ENCODE measurements around the gene ST3GAL6.

ST3GAL6 gene

GRCh38 chr3:98735761-98736269, 27.3 kb upstream of the ST3GAL6 start:
- H3K27ac ChIP-seq, result no peak overlapping the region
- no peak overlapping the region for H3K4me3 ChIP-seq
- DNase-seq (ENCODE audit: low spot score), result no peak
- TF ChIP-seq, protein P1, sequence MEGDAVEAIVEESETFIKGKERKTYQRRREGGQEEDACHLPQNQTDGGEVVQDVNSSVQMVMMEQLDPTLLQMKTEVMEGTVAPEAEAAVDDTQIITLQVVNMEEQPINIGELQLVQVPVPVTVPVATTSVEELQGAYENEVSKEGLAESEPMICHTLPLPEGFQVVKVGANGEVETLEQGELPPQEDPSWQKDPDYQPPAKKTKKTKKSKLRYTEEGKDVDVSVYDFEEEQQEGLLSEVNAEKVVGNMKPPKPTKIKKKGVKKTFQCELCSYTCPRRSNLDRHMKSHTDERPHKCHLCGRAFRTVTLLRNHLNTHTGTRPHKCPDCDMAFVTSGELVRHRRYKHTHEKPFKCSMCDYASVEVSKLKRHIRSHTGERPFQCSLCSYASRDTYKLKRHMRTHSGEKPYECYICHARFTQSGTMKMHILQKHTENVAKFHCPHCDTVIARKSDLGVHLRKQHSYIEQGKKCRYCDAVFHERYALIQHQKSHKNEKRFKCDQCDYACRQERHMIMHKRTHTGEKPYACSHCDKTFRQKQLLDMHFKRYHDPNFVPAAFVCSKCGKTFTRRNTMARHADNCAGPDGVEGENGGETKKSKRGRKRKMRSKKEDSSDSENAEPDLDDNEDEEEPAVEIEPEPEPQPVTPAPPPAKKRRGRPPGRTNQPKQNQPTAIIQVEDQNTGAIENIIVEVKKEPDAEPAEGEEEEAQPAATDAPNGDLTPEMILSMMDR (IDR thresholded peaks at IDR 0.05), result no peak

DNA sequence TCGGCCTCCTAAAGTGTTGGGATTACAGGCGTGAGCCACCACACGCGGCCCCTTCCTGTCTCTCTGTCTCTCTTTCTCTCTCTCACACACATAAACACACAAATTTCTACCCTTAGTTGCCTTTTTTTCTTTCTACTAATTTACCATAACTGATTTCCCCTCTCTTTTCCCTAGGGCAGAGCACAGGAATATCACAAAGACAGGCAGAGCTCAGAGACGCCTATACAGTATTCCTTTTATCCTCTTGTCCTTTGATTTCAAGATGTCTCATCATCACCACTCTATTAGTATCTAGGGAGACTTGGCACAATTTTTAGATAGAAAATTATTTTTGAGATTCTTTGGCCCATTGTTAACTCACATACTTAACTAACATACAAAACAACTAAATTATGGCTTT, 25.8 kb upstream of the ST3GAL6 start:
- H3K4me3 ChIP-seq, result no peak overlapping the region
- DNase-seq (ENCODE audit: low spot score), result no peak
- no peak overlapping the region for H3K27ac ChIP-seq
- TF ChIP-seq, protein P1 (IDR thresholded peaks at IDR 0.05), result no peak

DNA sequence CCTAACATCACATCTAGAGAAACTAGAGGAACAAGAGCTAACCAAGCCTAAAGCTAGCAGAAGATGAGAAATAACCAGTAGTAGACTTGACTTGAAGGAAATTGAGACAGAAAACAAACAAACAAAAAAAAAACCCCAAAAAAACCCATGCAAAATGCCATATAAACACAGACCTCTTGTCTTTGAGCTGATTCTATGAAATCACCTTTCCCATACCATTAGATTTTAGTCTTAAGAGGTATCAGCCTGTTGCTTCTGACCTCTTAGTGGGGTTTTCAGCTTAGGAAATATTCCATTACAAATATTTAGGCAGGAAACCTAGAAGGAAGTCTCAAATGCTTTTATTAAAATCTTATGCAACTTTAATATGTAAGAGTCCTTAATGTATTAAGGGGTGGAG, 23.9 kb upstream of the ST3GAL6 start:
- no peak overlapping the region for H3K4me3 ChIP-seq
- no peak for DNase-seq (ENCODE audit: low spot score)
- H3K27ac ChIP-seq, result no peak overlapping the region
- TF ChIP-seq, protein P1 (IDR thresholded peaks at IDR 0.05), result no peak

GRCh38 chr3:98740324-98740723, 22.8 kb upstream of the ST3GAL6 start:
- no peak overlapping the region for H3K27ac ChIP-seq
- no peak for DNase-seq (ENCODE audit: low spot score)
- H3K4me3 ChIP-seq, result no peak overlapping the region
- TF ChIP-seq, protein P1 (IDR thresholded peaks at IDR 0.05), result no peak

DNA sequence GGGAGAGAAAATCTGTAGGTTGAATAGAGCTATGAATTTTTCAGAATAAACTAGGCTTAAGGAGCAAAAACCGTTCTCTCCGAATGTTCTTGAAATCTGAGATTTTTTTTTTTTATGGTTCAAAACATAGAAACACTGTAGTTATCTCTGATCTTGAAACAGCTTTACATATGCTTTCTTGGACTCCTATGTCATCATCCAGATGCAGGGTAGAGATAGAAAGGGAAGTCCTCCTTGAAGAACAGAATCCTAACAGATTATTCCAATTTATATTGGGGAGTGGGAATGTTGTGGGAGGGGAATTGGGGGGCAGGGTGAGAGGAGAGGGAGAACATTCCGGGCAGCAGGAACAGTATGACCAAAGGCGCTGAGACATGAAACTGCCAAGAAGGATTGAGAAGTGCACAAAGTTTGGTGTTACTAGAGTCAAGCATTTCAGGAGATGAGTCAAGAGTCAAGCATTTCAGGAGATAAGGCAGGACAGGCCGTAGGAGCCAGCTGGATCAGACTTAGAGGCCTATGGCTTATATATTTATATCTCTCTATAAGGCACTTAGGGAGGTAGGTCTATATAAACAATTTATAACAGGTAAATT, 21.9 kb upstream of the ST3GAL6 start:
- Histone ChIP-seq H3K27ac (no peak overlapping the region), H3K4me3 (no peak overlapping the region)
- DNase-seq (ENCODE audit: low spot score), result no peak
- TF ChIP-seq, protein P1 (IDR thresholded peaks at IDR 0.05), result no peak

DNA sequence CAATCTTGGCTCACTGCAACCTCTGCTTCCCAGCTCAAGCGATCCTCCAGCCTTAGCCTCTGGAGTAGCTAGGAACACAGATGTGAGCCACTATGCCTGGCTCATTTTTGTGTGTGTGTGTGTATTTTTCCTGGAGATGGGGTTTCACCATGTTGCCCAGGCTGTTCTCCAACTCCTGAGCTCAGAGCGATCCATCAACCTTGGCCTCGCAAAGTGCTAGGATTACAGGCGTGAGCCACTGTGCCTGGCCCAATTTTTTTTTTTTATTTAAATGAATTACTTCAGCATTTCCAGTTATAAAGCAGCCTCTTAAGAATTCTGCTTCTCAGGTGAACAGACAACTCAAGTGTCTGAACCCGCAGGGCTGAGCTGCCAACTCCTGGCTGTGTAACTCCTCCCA, 20.1 kb upstream of the ST3GAL6 start:
- no peak for DNase-seq (ENCODE audit: low spot score)
- TF ChIP-seq, protein P1 (IDR thresholded peaks at IDR 0.05), result no peak
- Histone ChIP-seq H3K27ac (no peak overlapping the region), H3K4me3 (no peak overlapping the region)

GRCh38 chr3:98744283-98744682, 18.9 kb upstream of the ST3GAL6 start:
- Histone ChIP-seq H3K4me3 (no peak overlapping the region), H3K27ac (no peak overlapping the region)
- no peak for DNase-seq (ENCODE audit: low spot score)
- TF ChIP-seq, protein P1 (IDR thresholded peaks at IDR 0.05), result no peak
